Smooth muscle cell (in vitro differentiated cells): ENCODE measurements around the gene CDH23. TPM values are rescaled to one million over a fixed set of nuclear protein-coding genes. Genes with fewer than 3 reads are reported as not detected.

ENCODE experiments used
- DNase-seq: peaks from one replicate; lab custom pipeline; 2025; ENCODE audit not compliant: unreplicated experiment; lab: John Stamatoyannopoulos, UW
- H2AFZ ChIP-seq: fragments of 200-600 bp; sonication (generic); 2 replicates; pipeline ENCODE4 v1.6.0; 2016; ENCODE audit warnings: antibody characterized with exemption, low read depth, mild to moderate bottlenecking
- H3F3A ChIP-seq: fragments of 200-600 bp; sonication (generic); 2 replicates; pipeline ENCODE4 v1.6.0; 2017; ENCODE audit warnings: antibody characterized with exemption, low read depth
- H3K27ac ChIP-seq: fragments of 200-600 bp; sonication (generic); 2 replicates; pipeline ENCODE4 v1.5.1; 2016; ENCODE audit warnings: low read depth, mild to moderate bottlenecking
- H3K27me3 ChIP-seq: fragments of 200-600 bp; sonication (generic); 2 replicates; pipeline ENCODE4 v1.6.1; 2016; ENCODE audit warnings: low read depth, mild to moderate bottlenecking
- H3K36me3 ChIP-seq: fragments of 200-600 bp; sonication (generic); 2 replicates; pipeline ENCODE4 v1.5.1; 2016; ENCODE audit warnings: low read depth
- H3K4me1 ChIP-seq: fragments of 200-600 bp; sonication (generic); 2 replicates; pipeline ENCODE4 v1.5.1; 2016; ENCODE audit warnings: low read depth
- H3K4me2 ChIP-seq: fragments of 200-600 bp; sonication (generic); 2 replicates; pipeline ENCODE4 v1.6.0; 2016; ENCODE audit warnings: mild to moderate bottlenecking
- H3K4me3 ChIP-seq: fragments of 200-600 bp; sonication (generic); 2 replicates; pipeline ENCODE4 v1.5.1; 2016; ENCODE audit warnings: mild to moderate bottlenecking
- H3K79me2 ChIP-seq: fragments of 200-600 bp; sonication (generic); 2 replicates; pipeline ENCODE4 v1.6.0; 2016; ENCODE audit warnings: low read depth, mild to moderate bottlenecking
- H3K9ac ChIP-seq: fragments of 200-600 bp; sonication (generic); 2 replicates; pipeline ENCODE4 v1.6.0; 2016; ENCODE audit warnings: low read depth
- H3K9me3 ChIP-seq: fragments of 200-600 bp; sonication (generic); replicated peaks from 2 replicates; pipeline ENCODE4 v1.5.1; 2016; ENCODE audit warnings: low read depth
- H4K20me1 ChIP-seq: fragments of 200-600 bp; sonication (generic); 2 replicates; pipeline ENCODE4 v1.6.0; 2016; ENCODE audit warnings: low read depth
- CTCF ChIP-seq: fragments of 200-600 bp; sonication (generic); IDR thresholded peaks from 2 replicates; pipeline ENCODE4 v1.5.1; 2017; ENCODE audit warnings: borderline replicate concordance, mild to moderate bottlenecking, antibody characterized with exemption; ENCODE audit not compliant: insufficient read depth, poor library complexity, severe bottlenecking
- WGBS: methylation state at CpG from one replicate; pipeline ENCODE4 v1.1.7; 2016; ENCODE audit warnings: low lambda C conversion rate; 5-methylcytosine and 5-hydroxymethylcytosine counted together
- polyA plus RNA-seq: library from polyadenylated mRNA; unstranded; fragments of >200 nt; fragmentation: Nextera tagmentation; extraction: Ambion mirVana; gene quantifications from 2 replicates; pipeline ENCODE4 v1.2.1, GENCODE V29; 2016
- total RNA-seq: library from RNA; depleted of rRNA; stranded (reverse); fragments of >200 nt; gene quantifications from 2 replicates; pipeline ENCODE4 v1.2.3, GENCODE V29; 2014

The CDH23 gene
- total and polyA plus RNA-seq, 2 experiments from 2014 or later: 0.99 to 2.5 TPM

GRCh38 chr10:71390461-71390835 lies 6.3 kb upstream of the CDH23 start:
- Histone ChIP-seq H3K9me3 (no peaks in the 10 kb centered on the region), H2AFZ (no peak overlapping the region), H3K4me1 (no peaks in the 10 kb centered on the region), H3K27me3 (peaks cover 74% of the 10 kb centered on the region), H3K36me3 (no peaks in the 10 kb centered on the region), H3K27ac (no peak overlapping the region), H3K79me2 (no peaks in the 10 kb centered on the region), H3K4me3 (no peak overlapping the region), H3F3A (no peaks in the 10 kb centered on the region), H3K9ac (no peak overlapping the region), H3K4me2 (no peak overlapping the region), H4K20me1 (no peaks in the 10 kb centered on the region)
- no peak for TF ChIP-seq CTCF
- WGBS: 44% methylated on average over 10 of the region's 10 CpGs
- DNase-seq: no peak

GRCh38 chr10:71390921-71391690 lies 5.6 kb upstream of the CDH23 start:
- H3F3A ChIP-seq: no peaks in the 10 kb centered on the region
- H2AFZ ChIP-seq: no peak overlapping the region
- H3K9me3 ChIP-seq: no peaks in the 10 kb centered on the region
- no peak for TF ChIP-seq CTCF
- no peaks in the 10 kb centered on the region for H3K79me2 ChIP-seq
- H3K4me2 ChIP-seq: no peak overlapping the region
- H3K27ac ChIP-seq: no peak overlapping the region
- DNase-seq: no peak
- H3K27me3 ChIP-seq: peaks cover 80% of the 10 kb centered on the region
- H3K4me1 ChIP-seq: no peaks in the 10 kb centered on the region
- H3K36me3 ChIP-seq: no peaks in the 10 kb centered on the region
- H4K20me1 ChIP-seq: no peaks in the 10 kb centered on the region
- H3K4me3 ChIP-seq: no peak overlapping the region
- no peak overlapping the region for H3K9ac ChIP-seq
- WGBS: 91% methylated on average over 3 of the region's 3 CpGs

GRCh38 chr10:71391701-71392100 lies 5.0 kb upstream of the CDH23 start:
- Histone ChIP-seq H3K4me3 (no peak overlapping the region), H3K9me3 (no peaks in the 10 kb centered on the region)
- 81% methylated on average over 5 of the region's 5 CpGs for WGBS

More at GRCh38 chr10:71391701-71392100, 5.0 kb upstream of the CDH23 start:
- DNase-seq: no peak
- Histone ChIP-seq H3K79me2 (no peaks in the 10 kb centered on the region), H3K36me3 (no peaks in the 10 kb centered on the region), H3K4me2 (no peak overlapping the region), H3K27me3 (peaks cover 85% of the 10 kb centered on the region), H2AFZ (no peak overlapping the region), H3K9ac (no peak overlapping the region), H4K20me1 (no peaks in the 10 kb centered on the region), H3F3A (no peaks in the 10 kb centered on the region), H3K4me1 (no peaks in the 10 kb centered on the region), H3K27ac (no peak overlapping the region)
- TF ChIP-seq CTCF: no peak
